ENCODE measurements around the gene CD47.

The CD47 gene

DNA sequence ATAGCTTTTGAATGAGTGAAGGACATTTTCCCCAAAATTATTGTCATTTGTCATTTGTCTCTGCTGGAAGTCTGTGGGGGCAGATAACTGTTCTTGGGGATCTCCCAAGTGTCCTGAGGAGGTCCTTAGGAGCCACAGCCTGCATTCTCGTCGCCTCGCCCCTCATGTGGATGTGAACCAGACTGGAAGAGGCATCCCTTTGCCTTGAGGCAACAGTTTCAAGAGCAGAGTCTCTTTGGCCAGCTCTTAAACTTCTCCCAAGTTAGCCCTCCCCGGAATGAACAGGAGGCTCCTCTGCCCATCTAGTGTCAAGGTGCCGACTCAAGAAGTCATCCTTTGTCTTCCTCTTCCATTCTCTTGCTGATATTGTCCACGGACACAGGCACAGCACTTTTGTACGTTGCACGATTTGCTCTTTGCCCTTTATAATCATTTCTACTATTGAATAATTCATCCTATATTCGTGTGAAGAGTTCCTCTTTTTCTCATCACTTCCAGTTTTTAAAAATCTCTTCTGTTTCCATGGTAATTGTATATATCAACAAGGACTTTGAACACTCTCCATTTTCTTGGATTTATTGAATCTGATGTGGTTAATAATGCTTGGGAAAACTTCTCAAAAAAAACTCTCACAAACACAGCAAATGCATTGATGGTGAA lies 40.8 kb upstream of the CD47 start:
- H3K9me3 ChIP-seq (ENCODE audit: insufficient read depth, low read length, severe bottlenecking), result no peaks in the 10 kb centered on the region
- no peak overlapping the region for H3K4me2 ChIP-seq (ENCODE audit: insufficient read depth, low read length)
- H3K4me3 ChIP-seq (ENCODE audit: low read depth in 1 of 2, low read length in 2 of 2), result no peak overlapping the region
- no peak for ATAC-seq (ENCODE audit: insufficient read depth, low read depth)
- DNase-seq, result no peak
- H3K27ac ChIP-seq (ENCODE audit: low read length), result no peak overlapping the region
- H3K79me2 ChIP-seq (ENCODE audit: insufficient read depth, low read length), result no peaks in the 10 kb centered on the region
- H3K36me3 ChIP-seq (ENCODE audit: insufficient read depth, low read length), result no peaks in the 10 kb centered on the region
- peaks cover 20% of the 10 kb centered on the region for H3K4me1 ChIP-seq (ENCODE audit: insufficient read depth, low read length)
- no peak overlapping the region for H3K9ac ChIP-seq (ENCODE audit: low read depth, low read length)
- no peaks in the 10 kb centered on the region for H4K20me1 ChIP-seq (ENCODE audit: insufficient read depth, low read length)
- no peaks in the 10 kb centered on the region for H3K27me3 ChIP-seq (ENCODE audit: insufficient read depth, low read length, poor library complexity)
- no peak overlapping the region for H2AFZ ChIP-seq (ENCODE audit: low read depth, low read length)
- TF ChIP-seq CTCF (IDR thresholded peaks at IDR 0.05; ENCODE audit: borderline replicate concordance, extremely low read depth, low read length, poor library complexity, severe bottlenecking), result no peak
- TF ChIP-seq EZH2 (IDR thresholded peaks at IDR 0.05; ENCODE audit: borderline replicate concordance, low read depth, low read length, severe bottlenecking), result no peak

DNA sequence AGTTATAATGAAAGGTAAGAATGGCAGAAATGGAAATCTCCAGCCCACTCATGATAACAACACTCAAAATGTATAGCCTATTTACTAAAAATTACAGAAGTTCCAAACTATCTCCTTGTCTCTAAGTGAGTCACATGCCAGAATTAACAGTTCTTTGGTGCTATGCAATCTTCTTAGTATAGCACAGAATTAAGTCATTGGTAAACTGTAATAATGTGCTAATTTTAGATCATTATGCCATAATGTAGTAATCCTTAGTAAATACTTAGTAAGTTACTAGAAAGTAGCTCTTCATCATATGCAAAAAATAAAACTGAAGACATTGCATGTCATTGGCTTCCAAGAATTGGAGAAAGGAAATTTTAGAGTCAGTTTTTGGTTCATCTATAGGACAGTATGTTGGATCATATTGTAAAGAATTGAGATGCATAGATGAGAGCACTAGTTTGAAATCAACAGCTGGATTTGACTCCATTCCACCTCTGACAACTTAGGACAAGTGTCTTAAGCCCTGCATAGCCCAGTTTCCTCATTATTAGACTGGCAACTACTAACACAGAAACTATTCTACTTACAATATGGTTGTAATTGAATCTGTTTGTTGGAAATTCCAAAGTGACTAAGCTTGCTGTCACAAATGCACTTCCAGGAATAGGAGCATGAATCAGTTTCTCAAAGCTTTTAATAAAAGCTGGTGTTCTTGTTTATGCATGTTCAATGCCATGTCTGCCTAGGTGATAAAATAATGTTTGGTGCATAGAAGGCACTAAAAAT lies 40.1 kb upstream of the CD47 start:
- TF ChIP-seq CTCF (IDR thresholded peaks at IDR 0.05; ENCODE audit: borderline replicate concordance, extremely low read depth, low read length, poor library complexity, severe bottlenecking), result no peak
- no peak for TF ChIP-seq EZH2 (IDR thresholded peaks at IDR 0.05; ENCODE audit: borderline replicate concordance, low read depth, low read length, severe bottlenecking)
- H3K4me2 ChIP-seq (ENCODE audit: insufficient read depth, low read length), result no peak overlapping the region
- no peak overlapping the region for H3K4me3 ChIP-seq (ENCODE audit: low read depth in 1 of 2, low read length in 2 of 2)
- H3K4me1 ChIP-seq (ENCODE audit: insufficient read depth, low read length), result peaks cover 27% of the 10 kb centered on the region
- no peak overlapping the region for H3K9ac ChIP-seq (ENCODE audit: low read depth, low read length)
- H2AFZ ChIP-seq (ENCODE audit: low read depth, low read length), result no peak overlapping the region
- DNase-seq (no peak), ATAC-seq (ENCODE audit: insufficient read depth, low read depth) (no peak)
- no peaks in the 10 kb centered on the region for H3K36me3 ChIP-seq (ENCODE audit: insufficient read depth, low read length)
- 0 out of 2 replicates have a peak, but pooled peaks cover 6% of the 10 kb centered on the region for H3K79me2 ChIP-seq (ENCODE audit: insufficient read depth, low read length)
- no peaks in the 10 kb centered on the region for H3K27me3 ChIP-seq (ENCODE audit: insufficient read depth, low read length, poor library complexity)
- H4K20me1 ChIP-seq (ENCODE audit: insufficient read depth, low read length), result no peaks in the 10 kb centered on the region
- no peak overlapping the region for H3K27ac ChIP-seq (ENCODE audit: low read length)
- H3K9me3 ChIP-seq (ENCODE audit: insufficient read depth, low read length, severe bottlenecking), result no peaks in the 10 kb centered on the region

GRCh38 chr3:108130236-108130635 lies 39.4 kb upstream of the CD47 start:
- Histone ChIP-seq H3K27me3 (ENCODE audit: insufficient read depth, low read length, poor library complexity) (no peaks in the 10 kb centered on the region), H3K27ac (ENCODE audit: low read length) (no peak overlapping the region), H4K20me1 (ENCODE audit: insufficient read depth, low read length) (no peaks in the 10 kb centered on the region), H3K4me1 (ENCODE audit: insufficient read depth, low read length) (peaks cover 33% of the 10 kb centered on the region), H3K36me3 (ENCODE audit: insufficient read depth, low read length) (no peaks in the 10 kb centered on the region), H3K4me2 (ENCODE audit: insufficient read depth, low read length) (no peak overlapping the region), H3K9me3 (ENCODE audit: insufficient read depth, low read length, severe bottlenecking) (no peaks in the 10 kb centered on the region), H3K9ac (ENCODE audit: low read depth, low read length) (no peak overlapping the region), H3K4me3 (ENCODE audit: low read depth in 1 of 2, low read length in 2 of 2) (no peak overlapping the region), H2AFZ (ENCODE audit: low read depth, low read length) (no peak overlapping the region), H3K79me2 (ENCODE audit: insufficient read depth, low read length) (0 out of 2 replicates have a peak, but pooled peaks cover 6% of the 10 kb centered on the region)
- TF ChIP-seq CTCF (IDR thresholded peaks at IDR 0.05; ENCODE audit: borderline replicate concordance, extremely low read depth, low read length, poor library complexity, severe bottlenecking), result no peak
- TF ChIP-seq EZH2 (IDR thresholded peaks at IDR 0.05; ENCODE audit: borderline replicate concordance, low read depth, low read length, severe bottlenecking), result no peak
- DNase-seq, result no peak
- ATAC-seq (ENCODE audit: insufficient read depth, low read depth), result no peak

All from DND-41 (cell line).